ENCODE data around the gene NBDY. TPM values are rescaled to one million over a fixed set of nuclear protein-coding genes. Genes with fewer than 3 reads are reported as not detected.

The NBDY gene
- total and polyA plus RNA-seq, 4 donors: 0.84 to 10.4 (median 5.2) TPM

DNA sequence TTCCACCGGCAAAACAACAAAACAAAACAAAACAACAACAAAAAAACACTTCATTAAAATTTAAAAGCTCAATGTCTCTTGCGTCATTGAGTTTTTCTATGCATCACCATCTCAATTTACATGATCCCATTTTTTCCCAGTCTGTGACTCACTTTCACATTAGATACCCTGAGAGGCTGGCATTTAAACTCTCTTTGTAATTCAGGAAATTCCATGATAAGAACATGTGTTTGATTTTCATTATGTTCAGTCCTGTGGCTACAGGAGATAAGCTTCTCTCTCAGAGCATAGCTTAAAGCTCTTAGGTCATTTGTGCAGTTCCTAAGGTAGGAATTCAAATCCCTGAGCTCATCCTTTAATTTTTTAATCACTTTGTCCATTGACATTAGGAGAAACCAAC is 104.6 kb downstream of the NBDY start:
- H3K27me3 ChIP-seq (ENCODE audit: control insufficient read depth in 4 of 4, insufficient read depth in 4 of 4, low read length in 3 of 4): peaks cover 0 to 4% (median 0%) of the 10 kb centered on the region in 4 donors
- DNase-seq (ENCODE audit: low spot score): no peak
- H3K4me1 ChIP-seq (ENCODE audit: control insufficient read depth in 4 of 4, insufficient read depth in 4 of 4, low read length in 3 of 4): no peaks in the 10 kb centered on the region
- no peaks in the 10 kb centered on the region for H3K36me3 ChIP-seq (ENCODE audit: control insufficient read depth in 4 of 4, insufficient read depth in 3 of 4, low read depth in 1 of 4, low read length in 3 of 4)
- TF ChIP-seq FOXA1 (IDR thresholded peaks at IDR 0.05) (no peak), YY1 (IDR thresholded peaks at IDR 0.05) (no peak), FOXA2 (IDR thresholded peaks at IDR 0.05) (no peak), EGR1 (IDR thresholded peaks at IDR 0.05; ENCODE audit: low read depth in 2 of 2) (no peak), JUND (IDR thresholded peaks at IDR 0.05) (no peak), RXRA (IDR thresholded peaks at IDR 0.05) (no peak), HNF4G (IDR thresholded peaks at IDR 0.05) (no peak), NR2F2 (IDR thresholded peaks at IDR 0.05) (no peak)
- TF ChIP-seq, protein P1, sequence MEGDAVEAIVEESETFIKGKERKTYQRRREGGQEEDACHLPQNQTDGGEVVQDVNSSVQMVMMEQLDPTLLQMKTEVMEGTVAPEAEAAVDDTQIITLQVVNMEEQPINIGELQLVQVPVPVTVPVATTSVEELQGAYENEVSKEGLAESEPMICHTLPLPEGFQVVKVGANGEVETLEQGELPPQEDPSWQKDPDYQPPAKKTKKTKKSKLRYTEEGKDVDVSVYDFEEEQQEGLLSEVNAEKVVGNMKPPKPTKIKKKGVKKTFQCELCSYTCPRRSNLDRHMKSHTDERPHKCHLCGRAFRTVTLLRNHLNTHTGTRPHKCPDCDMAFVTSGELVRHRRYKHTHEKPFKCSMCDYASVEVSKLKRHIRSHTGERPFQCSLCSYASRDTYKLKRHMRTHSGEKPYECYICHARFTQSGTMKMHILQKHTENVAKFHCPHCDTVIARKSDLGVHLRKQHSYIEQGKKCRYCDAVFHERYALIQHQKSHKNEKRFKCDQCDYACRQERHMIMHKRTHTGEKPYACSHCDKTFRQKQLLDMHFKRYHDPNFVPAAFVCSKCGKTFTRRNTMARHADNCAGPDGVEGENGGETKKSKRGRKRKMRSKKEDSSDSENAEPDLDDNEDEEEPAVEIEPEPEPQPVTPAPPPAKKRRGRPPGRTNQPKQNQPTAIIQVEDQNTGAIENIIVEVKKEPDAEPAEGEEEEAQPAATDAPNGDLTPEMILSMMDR (IDR thresholded peaks at IDR 0.05; ENCODE audit: low read depth, low read length, missing input control): no peak
- TF ChIP-seq, protein P2, sequence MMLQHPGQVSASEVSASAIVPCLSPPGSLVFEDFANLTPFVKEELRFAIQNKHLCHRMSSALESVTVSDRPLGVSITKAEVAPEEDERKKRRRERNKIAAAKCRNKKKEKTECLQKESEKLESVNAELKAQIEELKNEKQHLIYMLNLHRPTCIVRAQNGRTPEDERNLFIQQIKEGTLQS (IDR thresholded peaks at IDR 0.05): no peak
- TF ChIP-seq, protein P3, sequence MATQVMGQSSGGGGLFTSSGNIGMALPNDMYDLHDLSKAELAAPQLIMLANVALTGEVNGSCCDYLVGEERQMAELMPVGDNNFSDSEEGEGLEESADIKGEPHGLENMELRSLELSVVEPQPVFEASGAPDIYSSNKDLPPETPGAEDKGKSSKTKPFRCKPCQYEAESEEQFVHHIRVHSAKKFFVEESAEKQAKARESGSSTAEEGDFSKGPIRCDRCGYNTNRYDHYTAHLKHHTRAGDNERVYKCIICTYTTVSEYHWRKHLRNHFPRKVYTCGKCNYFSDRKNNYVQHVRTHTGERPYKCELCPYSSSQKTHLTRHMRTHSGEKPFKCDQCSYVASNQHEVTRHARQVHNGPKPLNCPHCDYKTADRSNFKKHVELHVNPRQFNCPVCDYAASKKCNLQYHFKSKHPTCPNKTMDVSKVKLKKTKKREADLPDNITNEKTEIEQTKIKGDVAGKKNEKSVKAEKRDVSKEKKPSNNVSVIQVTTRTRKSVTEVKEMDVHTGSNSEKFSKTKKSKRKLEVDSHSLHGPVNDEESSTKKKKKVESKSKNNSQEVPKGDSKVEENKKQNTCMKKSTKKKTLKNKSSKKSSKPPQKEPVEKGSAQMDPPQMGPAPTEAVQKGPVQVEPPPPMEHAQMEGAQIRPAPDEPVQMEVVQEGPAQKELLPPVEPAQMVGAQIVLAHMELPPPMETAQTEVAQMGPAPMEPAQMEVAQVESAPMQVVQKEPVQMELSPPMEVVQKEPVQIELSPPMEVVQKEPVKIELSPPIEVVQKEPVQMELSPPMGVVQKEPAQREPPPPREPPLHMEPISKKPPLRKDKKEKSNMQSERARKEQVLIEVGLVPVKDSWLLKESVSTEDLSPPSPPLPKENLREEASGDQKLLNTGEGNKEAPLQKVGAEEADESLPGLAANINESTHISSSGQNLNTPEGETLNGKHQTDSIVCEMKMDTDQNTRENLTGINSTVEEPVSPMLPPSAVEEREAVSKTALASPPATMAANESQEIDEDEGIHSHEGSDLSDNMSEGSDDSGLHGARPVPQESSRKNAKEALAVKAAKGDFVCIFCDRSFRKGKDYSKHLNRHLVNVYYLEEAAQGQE (IDR thresholded peaks at IDR 0.05): no peak
- no peak overlapping the region for H3K9ac ChIP-seq (ENCODE audit: low read depth in 1 of 2, low read length in 2 of 2)
- no peak overlapping the region for H3K4me3 ChIP-seq (ENCODE audit: low read depth in 1 of 3, low read length in 3 of 3)
- 90% methylated on average over 2 of the region's 2 CpGs for WGBS
- no peaks in the 10 kb centered on the region for H3K9me3 ChIP-seq (ENCODE audit: control insufficient read depth in 4 of 4, low read length in 3 of 4)
- no peak overlapping the region for H3K27ac ChIP-seq (ENCODE audit: low read depth in 1 of 2, low read length in 2 of 2)

DNA sequence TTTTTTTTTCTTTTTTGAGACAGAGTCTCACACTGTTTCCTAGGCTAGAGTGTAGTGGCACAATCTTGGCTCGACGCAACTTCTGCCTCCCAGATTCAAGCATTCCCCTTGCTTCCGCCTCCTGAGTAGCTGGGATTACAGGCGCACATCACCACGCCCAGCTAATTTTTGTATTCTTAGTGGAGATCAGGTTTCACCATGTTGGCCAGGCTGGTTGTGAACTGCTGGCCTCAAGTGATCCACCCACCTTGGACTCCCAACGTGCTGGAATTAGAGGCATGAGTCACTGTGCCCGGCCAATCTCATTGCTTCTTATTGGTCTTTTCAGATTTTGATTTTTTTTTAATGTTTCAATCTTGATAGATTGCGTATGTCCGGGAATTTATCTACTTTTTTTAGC is 124.4 kb downstream of the NBDY start:
- no peak overlapping the region for H3K9ac ChIP-seq (ENCODE audit: low read depth in 1 of 2, low read length in 2 of 2)
- no peak overlapping the region for H3K4me3 ChIP-seq (ENCODE audit: low read depth in 1 of 3, low read length in 3 of 3)
- WGBS: 90% methylated on average over 9 of the region's 9 CpGs
- no peak for DNase-seq (ENCODE audit: low spot score)
- H3K4me1 ChIP-seq (ENCODE audit: control insufficient read depth in 4 of 4, insufficient read depth in 4 of 4, low read length in 3 of 4): peaks cover 1 to 4% (median 3%) of the 10 kb centered on the region in 4 donors
- no peak for TF ChIP-seq RAD21 (IDR thresholded peaks at IDR 0.05)
- TF ChIP-seq, protein P1 (IDR thresholded peaks at IDR 0.05; ENCODE audit: low read depth, low read length, missing input control): no peak
- TF ChIP-seq, protein P3 (IDR thresholded peaks at IDR 0.05): no peak
- no peak for TF ChIP-seq JUND (IDR thresholded peaks at IDR 0.05)
- no peak for TF ChIP-seq HNF4A (conservative IDR thresholded peaks at IDR 0.05)
- TF ChIP-seq, protein P4, sequence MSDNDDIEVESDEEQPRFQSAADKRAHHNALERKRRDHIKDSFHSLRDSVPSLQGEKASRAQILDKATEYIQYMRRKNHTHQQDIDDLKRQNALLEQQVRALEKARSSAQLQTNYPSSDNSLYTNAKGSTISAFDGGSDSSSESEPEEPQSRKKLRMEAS (IDR thresholded peaks at IDR 0.05): no peak
- H3K27ac ChIP-seq (ENCODE audit: low read depth in 1 of 2, low read length in 2 of 2): no peak overlapping the region
- no peaks in the 10 kb centered on the region for H3K27me3 ChIP-seq (ENCODE audit: control insufficient read depth in 4 of 4, insufficient read depth in 4 of 4, low read length in 3 of 4)
- no peaks in the 10 kb centered on the region for H3K36me3 ChIP-seq (ENCODE audit: control insufficient read depth in 4 of 4, insufficient read depth in 3 of 4, low read depth in 1 of 4, low read length in 3 of 4)
- H3K9me3 ChIP-seq (ENCODE audit: control insufficient read depth in 4 of 4, low read length in 3 of 4): no peaks in the 10 kb centered on the region
